Hematopoietic multipotent progenitor cell treated with erythropoietin and hydrocortisone succinate and interleukin-3 and kit ligand, for 17 days (in vitro differentiated cells): ENCODE results near the gene KLK6.
"Not testable (repeated sequence)": the region's sequence is repeated elsewhere in the genome, so short reads cannot be mapped to it uniquely, and the experiment has no call there.

ENCODE experiments used
- DNase-seq: peaks from one replicate; pipeline ENCODE4 v3.0.0-alpha.2; 2015; ENCODE audit warnings: low spot score

KLK6 gene

GRCh38 chr19:50992666-50993035 lies 23.3 kb upstream of the KLK6 start:
- no peak for DNase-seq

DNA sequence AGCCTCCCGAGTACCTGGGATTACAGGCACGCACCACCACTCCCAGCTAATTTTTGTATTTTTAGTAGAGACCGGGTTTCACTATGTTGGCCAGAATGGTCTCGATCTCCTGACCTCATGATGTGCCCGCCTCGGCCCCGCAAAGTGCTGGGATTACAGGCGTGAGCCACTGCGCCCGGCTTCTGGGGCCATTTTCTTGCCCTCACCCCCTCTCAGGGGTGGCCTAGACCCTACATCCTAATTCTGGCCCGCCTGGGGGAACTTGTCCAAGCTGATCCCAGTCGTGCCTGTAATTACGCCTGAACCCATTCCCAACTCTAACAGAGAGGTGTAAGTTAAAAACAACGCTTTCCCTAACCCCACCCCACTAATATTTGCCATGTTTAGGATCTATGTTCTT lies 15.0 kb upstream of the KLK6 start:
- not testable (repeated sequence) for DNase-seq

- DNase-seq: no peak
These were observed 14.4 kb upstream of the KLK6 start, which contains the start of gene KLK7 for GRCh38 chr19:50983625-50984292. Gene KLK7, minus strand, starts transcription at chr19:50983917. Its CDS starts 1,518 bp downstream, at chr19:50982399.

- DNase-seq: no peak
These were observed 12.8 kb upstream of the KLK6 start for GRCh38 chr19:50982186-50982585.

GRCh38 chr19:50981587-50982146 lies 12.3 kb upstream of the KLK6 start:
- no peak for DNase-seq

GRCh38 chr19:50980208-50980607 lies 10.8 kb upstream of the KLK6 start:
- no peak for DNase-seq

GRCh38 chr19:50979758-50980157 lies 10.4 kb upstream of the KLK6 start:
- DNase-seq: no peak

GRCh38 chr19:50978772-50979390 lies 9.5 kb upstream of the KLK6 start:
- no peak for DNase-seq

DNA sequence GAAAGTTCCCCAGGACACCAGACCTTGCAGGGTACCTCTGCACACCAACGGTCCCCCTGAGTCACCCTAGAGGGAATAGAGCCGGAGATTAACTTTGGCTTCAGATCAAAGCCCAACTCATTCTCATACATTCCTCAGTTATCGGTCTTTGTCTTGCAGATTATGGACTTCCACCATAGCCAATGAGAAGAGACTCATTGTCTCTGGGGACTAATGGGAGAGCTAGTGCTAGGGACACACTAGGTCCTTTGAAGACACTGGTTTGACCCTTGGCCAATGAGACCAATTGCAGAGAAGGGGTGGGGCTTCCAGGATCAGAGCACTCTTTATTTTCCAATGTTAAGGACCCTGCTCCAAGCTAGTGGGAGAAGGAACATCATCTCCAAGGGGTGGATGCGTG lies 8.2 kb upstream of the KLK6 start:
- no peak for DNase-seq

DNA sequence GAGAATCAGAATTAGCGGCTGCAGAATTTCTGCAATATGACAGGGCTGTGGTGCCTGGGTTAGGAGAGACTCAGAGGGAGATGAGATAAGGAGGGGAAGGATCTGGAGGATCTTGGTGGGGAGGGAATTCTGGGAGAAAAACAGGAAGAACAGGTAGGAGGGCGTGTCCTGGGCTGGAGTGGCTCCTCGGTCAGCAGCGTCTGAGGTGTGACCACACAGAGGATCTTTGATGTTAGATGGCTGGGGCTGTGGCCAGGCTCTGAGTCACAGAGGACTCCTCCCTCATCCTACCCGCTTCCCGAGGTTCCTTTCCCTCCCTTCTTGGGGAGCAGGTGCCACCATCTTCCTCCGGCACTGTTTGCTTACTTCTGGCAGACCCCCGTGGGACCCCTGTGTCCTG lies 6.4 kb upstream of the KLK6 start:
- DNase-seq: no peak

GRCh38 chr19:50974702-50975556 lies 5.5 kb upstream of the KLK6 start:
- no peak for DNase-seq

- no peak for DNase-seq
These were observed 3.5 kb upstream of the KLK6 start for GRCh38 chr19:50972795-50973376.

- not testable (repeated sequence) for DNase-seq
These were observed 419 bp upstream of the KLK6 start for GRCh38 chr19:50969810-50970209.

- DNase-seq: no peak
These were observed 527 bp downstream of the KLK6 start for GRCh38 chr19:50968716-50969412.

- DNase-seq: no peak
These were observed 1.3 kb downstream of the KLK6 start for GRCh38 chr19:50967929-50968715.

- no peak for DNase-seq
These were observed 5.1 kb downstream of the KLK6 start for GRCh38 chr19:50964266-50964665.

- no peak for DNase-seq
These were observed 6.0 kb downstream of the KLK6 start for GRCh38 chr19:50963381-50963780.

GRCh38 chr19:50962245-50962644 lies 7.1 kb downstream of the KLK6 start:
- no peak for DNase-seq

GRCh38 chr19:50959731-50960500 lies 9.5 kb downstream of the KLK6 start:
- no peak for DNase-seq

GRCh38 chr19:50957587-50957986 lies 11.8 kb downstream of the KLK6 start:
- no peak for DNase-seq
